Activated CD4-positive, alpha-beta T cell treated with anti-CD3 and anti-CD28 coated beads, Interleukin-2, amount 10 ng/mL, durations not matched to agents 7 days and 5 days (primary cell): ENCODE measurements around the gene TSPAN17. TPM values are rescaled to one million over a fixed set of nuclear protein-coding genes. Genes with fewer than 3 reads are reported as not detected.
A peak's percentile ranks its signal among the peaks of the same experiment; 100 is the strongest.

Experiments
- CTCF ChIA-PET: fragments of 350-600 bp; sonication (Branson Sonifier 250); formaldehyde crosslinking; loops from one replicate; lab custom pipeline; 2021; ENCODE audit warnings: antibody characterized with exemption; lab: Charles Lee
- POLR2A ChIA-PET: fragments of 350-600 bp; sonication (Branson Sonifier 250); formaldehyde crosslinking; loops from one replicate; lab custom pipeline; 2021; ENCODE audit warnings: antibody characterized with exemption; lab: Charles Lee
- DNase-seq: peaks from one replicate; pipeline ENCODE4 v3.0.0-alpha.2; 2020
- H3K27ac Mint-ChIP-seq: one replicate; pipeline ENCODE4 v1.8.0; 2021; ENCODE audit warnings: mild to moderate bottlenecking, moderate library complexity, mixed read lengths
- H3K27me3 Mint-ChIP-seq: one replicate; pipeline ENCODE4 v1.8.0; 2021; ENCODE audit warnings: mixed read lengths
- H3K36me3 Mint-ChIP-seq: one replicate; pipeline ENCODE4 v1.8.0; 2021; ENCODE audit warnings: low read depth, mixed read lengths
- H3K4me1 Mint-ChIP-seq: one replicate; pipeline ENCODE4 v1.8.0; 2021; ENCODE audit warnings: mixed read lengths
- H3K4me3 Mint-ChIP-seq: one replicate; pipeline ENCODE4 v1.8.0; 2021; ENCODE audit warnings: mild to moderate bottlenecking, moderate library complexity, mixed read lengths
- H3K9me3 Mint-ChIP-seq: one replicate; pipeline ENCODE4 v1.8.0; 2021; ENCODE audit warnings: mixed read lengths
- total RNA-seq, 2 experiments: library from RNA; stranded (reverse); gene quantifications; one replicate each; pipeline ENCODE4 v1.2.3, GENCODE V29; 2021

TSPAN17 gene
- total RNA-seq, 2 experiments from 2014 or later: 39.6 to 42.5 TPM

GRCh38 chr5:176625966-176626875, 21.1 kb upstream of the TSPAN17 start:
- DNase-seq: no peak
- no peak overlapping the region for H3K27ac Mint-ChIP-seq
- POLR2A ChIA-PET: no interaction called here
- H3K4me1 Mint-ChIP-seq: peaks cover 8% of the 10 kb centered on the region
- H3K36me3 Mint-ChIP-seq: no peaks in the 10 kb centered on the region
- peaks cover 64% of the 10 kb centered on the region for H3K27me3 Mint-ChIP-seq
- no peak overlapping the region for H3K4me3 Mint-ChIP-seq
- H3K9me3 Mint-ChIP-seq: no peaks in the 10 kb centered on the region
- CTCF ChIA-PET: interaction anchor here (0.8 kb wide), 1 partner anchor 10 kb away, joined by 3 read pairs; no protein-coding TSS in a partner anchor

- no peaks in the 10 kb centered on the region for H3K36me3 Mint-ChIP-seq
- CTCF ChIA-PET: no interaction called here
- H3K27me3 Mint-ChIP-seq: peaks cover 69% of the 10 kb centered on the region
- H3K4me1 Mint-ChIP-seq: peaks cover 8% of the 10 kb centered on the region
- POLR2A ChIA-PET: no interaction called here
- H3K27ac Mint-ChIP-seq: no peak overlapping the region
- H3K4me3 Mint-ChIP-seq: no peak overlapping the region
- no peaks in the 10 kb centered on the region for H3K9me3 Mint-ChIP-seq
- no peak for DNase-seq
Measured at GRCh38 chr5:176626876-176627236, 20.4 kb upstream of the TSPAN17 start.

- peaks cover 8% of the 10 kb centered on the region for H3K4me1 Mint-ChIP-seq
- no peak overlapping the region for H3K4me3 Mint-ChIP-seq
- ChIA-PET POLR2A (no interaction called here), CTCF (no interaction called here)
- no peak overlapping the region for H3K27ac Mint-ChIP-seq
- peaks cover 69% of the 10 kb centered on the region for H3K27me3 Mint-ChIP-seq
- no peaks in the 10 kb centered on the region for H3K9me3 Mint-ChIP-seq
- DNase-seq: no peak
- H3K36me3 Mint-ChIP-seq: no peaks in the 10 kb centered on the region
Measured at GRCh38 chr5:176627582-176627981, 19.7 kb upstream of the TSPAN17 start.

- Mint-ChIP-seq H3K36me3 (no peaks in the 10 kb centered on the region), H3K9me3 (no peaks in the 10 kb centered on the region), H3K27me3 (peaks cover 74% of the 10 kb centered on the region), H3K27ac (no peak overlapping the region), H3K4me3 (no peak overlapping the region), H3K4me1 (peaks cover 8% of the 10 kb centered on the region)
- POLR2A ChIA-PET: no interaction called here
- DNase-seq: no peak
- CTCF ChIA-PET: interaction anchor here (0.6 to 1.2 kb wide), 2 partner anchors 15 to 21 kb away, joined by 3 to 6 read pairs; no protein-coding TSS in a partner anchor
Measured at GRCh38 chr5:176628406-176629228, 18.7 kb upstream of the TSPAN17 start.

GRCh38 chr5:176629317-176629852, 17.9 kb upstream of the TSPAN17 start:
- POLR2A ChIA-PET: no interaction called here
- Mint-ChIP-seq H3K27me3 (peaks cover 76% of the 10 kb centered on the region), H3K9me3 (no peaks in the 10 kb centered on the region), H3K4me3 (no peak overlapping the region), H3K27ac (no peak overlapping the region), H3K4me1 (peaks cover 10% of the 10 kb centered on the region), H3K36me3 (no peaks in the 10 kb centered on the region)
- CTCF ChIA-PET: interaction anchor here (1.2 to 1.6 kb wide), 2 partner anchors 15 to 29 kb away, joined by 3 to 4 read pairs; no protein-coding TSS in a partner anchor
- no peak for DNase-seq

GRCh38 chr5:176629853-176630680, 17.2 kb upstream of the TSPAN17 start, which contains the start of the genes EIF4E1B and SNCB:
Gene EIF4E1B (plus strand): TSS chr5:176630675. CDS start chr5:176642788, 12,113 bp downstream.
Gene SNCB (minus strand): TSS chr5:176630534. CDS start chr5:176629654, 880 bp downstream.
- no peaks in the 10 kb centered on the region for H3K36me3 Mint-ChIP-seq
- no peaks in the 10 kb centered on the region for H3K9me3 Mint-ChIP-seq
- ChIA-PET POLR2A (no interaction called here), CTCF (interaction anchor here (0.6 to 1.6 kb wide), 7 partner anchors 9 to 52 kb away, joined by 3 to 6 read pairs (median 4); no protein-coding TSS in a partner anchor)
- no peak within 1 kb of the TSS for H3K27ac Mint-ChIP-seq
- H3K4me3 Mint-ChIP-seq: peak within 1 kb of the TSS; percentile 4
- DNase-seq: peak; percentile 46
- peaks cover 79% of the 10 kb centered on the region for H3K27me3 Mint-ChIP-seq
- H3K4me1 Mint-ChIP-seq: peaks cover 10% of the 10 kb centered on the region

- peaks cover 10% of the 10 kb centered on the region for H3K4me1 Mint-ChIP-seq
- H3K4me3 Mint-ChIP-seq: peak overlapping the region; percentile 4
- POLR2A ChIA-PET: no interaction called here
- no peak for DNase-seq
- no peaks in the 10 kb centered on the region for H3K36me3 Mint-ChIP-seq
- CTCF ChIA-PET: interaction anchor here (0.8 to 1.6 kb wide), 6 partner anchors 9 to 53 kb away, joined by 3 to 6 read pairs (median 4); no protein-coding TSS in a partner anchor
- peaks cover 82% of the 10 kb centered on the region for H3K27me3 Mint-ChIP-seq
- no peak overlapping the region for H3K27ac Mint-ChIP-seq
- H3K9me3 Mint-ChIP-seq: no peaks in the 10 kb centered on the region
Measured at GRCh38 chr5:176630681-176631222, 16.5 kb upstream of the TSPAN17 start.

GRCh38 chr5:176631383-176632200, 15.7 kb upstream of the TSPAN17 start:
- Mint-ChIP-seq H3K9me3 (no peaks in the 10 kb centered on the region), H3K4me1 (peaks cover 10% of the 10 kb centered on the region), H3K4me3 (no peak overlapping the region), H3K27me3 (peaks cover 77% of the 10 kb centered on the region), H3K36me3 (no peaks in the 10 kb centered on the region), H3K27ac (no peak overlapping the region)
- POLR2A ChIA-PET: no interaction called here
- DNase-seq: no peak
- CTCF ChIA-PET: interaction anchor here (1.5 kb wide), 1 partner anchor 8 kb away, joined by 6 read pairs; no protein-coding TSS in a partner anchor

GRCh38 chr5:176632745-176633144, 14.5 kb upstream of the TSPAN17 start:
- Mint-ChIP-seq H3K27ac (no peak overlapping the region), H3K4me3 (no peak overlapping the region), H3K27me3 (peaks cover 69% of the 10 kb centered on the region), H3K4me1 (peaks cover 10% of the 10 kb centered on the region), H3K9me3 (no peaks in the 10 kb centered on the region), H3K36me3 (no peaks in the 10 kb centered on the region)
- no peak for DNase-seq
- ChIA-PET CTCF (no interaction called here), POLR2A (no interaction called here)

- Mint-ChIP-seq H3K4me1 (peaks cover 8% of the 10 kb centered on the region), H3K27me3 (peaks cover 64% of the 10 kb centered on the region), H3K36me3 (no peaks in the 10 kb centered on the region), H3K9me3 (no peaks in the 10 kb centered on the region), H3K4me3 (no peak overlapping the region), H3K27ac (no peak overlapping the region)
- DNase-seq: no peak
- ChIA-PET POLR2A (no interaction called here), CTCF (no interaction called here)
Measured at GRCh38 chr5:176633598-176633997, 13.7 kb upstream of the TSPAN17 start.

- ChIA-PET POLR2A (no interaction called here), CTCF (interaction anchor here (1.2 to 1.3 kb wide), 2 partner anchors 13 to 16 kb away, joined by 3 read pairs; no protein-coding TSS in a partner anchor)
- Mint-ChIP-seq H3K9me3 (no peaks in the 10 kb centered on the region), H3K4me1 (peaks cover 3% of the 10 kb centered on the region), H3K4me3 (no peak overlapping the region), H3K36me3 (no peaks in the 10 kb centered on the region), H3K27ac (no peak overlapping the region), H3K27me3 (peaks cover 41% of the 10 kb centered on the region)
- no peak for DNase-seq
Measured at GRCh38 chr5:176636426-176636825, 10.9 kb upstream of the TSPAN17 start.
